SKM-1 (cell line): Measurements from ENCODE around the gene CDK6.
A peak's percentile ranks its signal among the peaks of the same experiment; 100 is the strongest.
"Not testable (repeated sequence)": the region's sequence is repeated elsewhere in the genome, so short reads cannot be mapped to it uniquely, and the experiment has no call there.

Source experiments
- DNase-seq: peaks from one replicate; lab custom pipeline; 2025; ENCODE audit not compliant: unreplicated experiment; lab: John Stamatoyannopoulos, UW

Gene CDK6

GRCh38 chr7:92604517-92604916 lies 231.9 kb downstream of the CDK6 start:
- not testable (repeated sequence) for DNase-seq

GRCh38 chr7:92603089-92603445 lies 233.3 kb downstream of the CDK6 start:
- DNase-seq: no peak

- DNase-seq: no peak
Observed at GRCh38 chr7:92602352-92603088, 233.9 kb downstream of the CDK6 start.

- no peak for DNase-seq
Observed at GRCh38 chr7:92598310-92598981, 237.9 kb downstream of the CDK6 start.

GRCh38 chr7:92595281-92595680 lies 241.1 kb downstream of the CDK6 start:
- DNase-seq: no peak

- no peak for DNase-seq
Observed at GRCh38 chr7:92594746-92595145, 241.6 kb downstream of the CDK6 start.

GRCh38 chr7:92590711-92591310 lies 245.6 kb downstream of the CDK6 start:
- no peak for DNase-seq

- DNase-seq: no peak
Observed at GRCh38 chr7:92589056-92589455, 247.3 kb downstream of the CDK6 start.

- DNase-seq: peak; percentile 72
Observed at GRCh38 chr7:92588561-92588960, 247.8 kb downstream of the CDK6 start.

GRCh38 chr7:92586841-92587240 lies 249.5 kb downstream of the CDK6 start:
- no peak for DNase-seq

GRCh38 chr7:92586403-92586802 lies 250.0 kb downstream of the CDK6 start:
- DNase-seq: no peak

GRCh38 chr7:92584953-92585352 lies 251.4 kb downstream of the CDK6 start:
- no peak for DNase-seq

GRCh38 chr7:92582948-92583347 lies 253.4 kb downstream of the CDK6 start:
- no peak for DNase-seq

- DNase-seq: no peak
Observed at GRCh38 chr7:92576296-92576695, 260.1 kb downstream of the CDK6 start.

- DNase-seq: no peak
Observed at GRCh38 chr7:92569137-92569536, 267.2 kb downstream of the CDK6 start.

GRCh38 chr7:92567460-92567859 lies 268.9 kb downstream of the CDK6 start:
- no peak for DNase-seq

- no peak for DNase-seq
Observed at GRCh38 chr7:92563345-92563744, 273.0 kb downstream of the CDK6 start.

- no peak for DNase-seq
Observed at GRCh38 chr7:92560602-92561001, 275.8 kb downstream of the CDK6 start.

GRCh38 chr7:92557808-92558362 lies 278.5 kb downstream of the CDK6 start:
- no peak for DNase-seq

GRCh38 chr7:92557249-92557648 lies 279.1 kb downstream of the CDK6 start:
- DNase-seq: no peak
